Mucosa of stomach (tissue), 1 donor: ENCODE data around the gene TMEM37.

Experiments
- H3K27me3 ChIP-seq: one replicate; pipeline ENCODE4 v1.7.0; 2013; ENCODE audit warnings: mild to moderate bottlenecking, low read length; ENCODE audit not compliant: control insufficient read depth, insufficient read depth
- H3K36me3 ChIP-seq: one replicate; pipeline ENCODE4 v1.7.0; 2013; ENCODE audit warnings: low read length; ENCODE audit not compliant: control insufficient read depth, insufficient read depth
- H3K4me1 ChIP-seq: one replicate; pipeline ENCODE4 v1.7.0; 2013; ENCODE audit warnings: mild to moderate bottlenecking, low read length; ENCODE audit not compliant: control insufficient read depth, insufficient read depth
- H3K4me3 ChIP-seq: one replicate; pipeline ENCODE4 v1.7.0; 2013; ENCODE audit warnings: low read length
- H3K9ac ChIP-seq: one replicate; pipeline ENCODE4 v1.7.0; 2013; ENCODE audit warnings: mild to moderate bottlenecking, low read length, moderate library complexity
- H3K9me3 ChIP-seq: one replicate; pipeline ENCODE4 v1.7.0; 2013; ENCODE audit warnings: mild to moderate bottlenecking, low read length, moderate library complexity; ENCODE audit not compliant: control insufficient read depth
- donor health status: Pancreatic carcinoma.

TMEM37 gene

DNA sequence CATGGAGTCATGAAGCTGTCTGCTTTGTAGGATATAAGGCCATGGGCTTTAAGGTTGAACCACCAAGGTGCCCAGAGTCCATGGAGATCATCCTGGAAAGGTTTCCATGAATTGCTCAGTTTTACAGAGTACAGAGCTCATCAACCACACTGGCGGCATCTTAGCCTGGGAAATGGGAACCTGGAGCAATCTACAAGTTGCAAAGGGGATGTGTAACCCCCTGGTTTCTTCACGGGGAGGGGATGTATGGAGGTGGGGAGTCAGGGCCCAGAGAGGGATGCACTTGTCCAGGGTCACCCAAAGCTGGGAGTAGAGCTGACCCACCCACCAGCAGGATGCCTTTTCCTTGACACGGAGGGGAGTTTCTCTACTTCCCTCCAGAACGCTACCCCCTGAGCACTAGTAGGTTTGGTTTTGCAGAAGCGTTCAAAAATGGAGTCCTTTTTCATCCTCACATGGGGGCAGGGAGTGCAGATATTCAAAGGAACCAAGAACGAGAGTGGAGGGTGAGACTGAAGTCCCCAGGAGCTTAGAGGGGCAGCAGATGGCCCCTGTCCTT lies 7.2 kb downstream of the TMEM37 start:
- Histone ChIP-seq H3K27me3 (no peaks in the 10 kb centered on the region), H3K4me1 (peaks cover 35% of the 10 kb centered on the region), H3K36me3 (no peaks in the 10 kb centered on the region), H3K4me3 (no peak overlapping the region), H3K9me3 (no peaks in the 10 kb centered on the region), H3K9ac (no peak overlapping the region)

DNA sequence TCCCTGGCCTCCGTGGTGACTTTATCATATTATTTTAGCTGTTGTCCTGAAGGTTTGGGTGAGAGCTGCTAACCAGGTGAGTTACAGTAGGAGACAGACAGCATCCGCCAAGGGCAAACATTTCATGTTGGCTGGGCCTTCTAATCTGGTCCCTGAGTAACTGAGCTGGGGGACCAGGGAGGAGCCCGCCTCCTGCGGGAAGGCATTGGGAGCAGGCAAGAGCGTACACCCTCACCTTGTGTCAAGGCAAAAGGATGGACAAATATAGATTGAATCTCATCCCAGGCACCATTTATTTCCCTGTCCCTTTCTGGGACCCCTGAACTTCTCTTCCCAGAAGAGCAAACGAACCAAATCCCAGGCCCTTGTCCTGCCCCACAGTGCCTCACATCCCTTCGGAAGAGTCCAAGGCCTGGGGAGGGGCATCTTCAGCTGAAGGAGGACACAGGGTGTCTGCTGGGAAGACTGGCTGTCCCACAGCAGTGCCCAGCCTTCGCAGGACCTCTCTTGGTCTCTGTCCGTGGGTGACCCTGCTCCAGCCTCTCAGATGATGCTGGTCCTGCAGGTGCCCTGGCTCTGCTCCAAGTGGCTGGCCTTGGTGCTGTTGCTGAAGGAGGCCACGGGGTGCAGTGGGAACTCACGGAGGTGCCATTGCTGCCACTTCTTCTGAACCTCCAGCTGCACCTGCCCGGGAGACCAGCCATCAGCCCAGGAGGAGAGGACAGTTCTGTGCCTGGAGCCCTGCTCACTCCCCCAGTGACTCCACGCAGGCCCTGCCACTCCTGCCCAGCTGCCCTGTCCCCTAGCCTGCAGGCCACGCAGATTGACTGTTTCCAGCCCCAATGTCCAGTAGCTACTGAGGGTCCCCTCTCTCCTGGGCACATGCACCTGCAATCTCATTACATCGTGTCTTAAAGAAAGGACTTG lies 8.2 kb downstream of the TMEM37 start:
- no peak overlapping the region for H3K4me3 ChIP-seq
- H3K9me3 ChIP-seq = no peaks in the 10 kb centered on the region
- H3K36me3 ChIP-seq = no peaks in the 10 kb centered on the region
- no peak overlapping the region for H3K9ac ChIP-seq
- peaks cover 25% of the 10 kb centered on the region for H3K4me1 ChIP-seq
- H3K27me3 ChIP-seq = no peaks in the 10 kb centered on the region

GRCh38 chr2:119440501-119440870 lies 8.8 kb downstream of the TMEM37 start:
- Histone ChIP-seq H3K9ac (no peak overlapping the region), H3K27me3 (no peaks in the 10 kb centered on the region), H3K4me3 (no peak overlapping the region), H3K36me3 (no peaks in the 10 kb centered on the region), H3K9me3 (no peaks in the 10 kb centered on the region), H3K4me1 (peaks cover 20% of the 10 kb centered on the region)

GRCh38 chr2:119440873-119441272 lies 9.2 kb downstream of the TMEM37 start:
- no peaks in the 10 kb centered on the region for H3K27me3 ChIP-seq
- no peak overlapping the region for H3K9ac ChIP-seq
- H3K9me3 ChIP-seq = no peaks in the 10 kb centered on the region
- no peak overlapping the region for H3K4me3 ChIP-seq
- peaks cover 16% of the 10 kb centered on the region for H3K4me1 ChIP-seq
- H3K36me3 ChIP-seq = no peaks in the 10 kb centered on the region

DNA sequence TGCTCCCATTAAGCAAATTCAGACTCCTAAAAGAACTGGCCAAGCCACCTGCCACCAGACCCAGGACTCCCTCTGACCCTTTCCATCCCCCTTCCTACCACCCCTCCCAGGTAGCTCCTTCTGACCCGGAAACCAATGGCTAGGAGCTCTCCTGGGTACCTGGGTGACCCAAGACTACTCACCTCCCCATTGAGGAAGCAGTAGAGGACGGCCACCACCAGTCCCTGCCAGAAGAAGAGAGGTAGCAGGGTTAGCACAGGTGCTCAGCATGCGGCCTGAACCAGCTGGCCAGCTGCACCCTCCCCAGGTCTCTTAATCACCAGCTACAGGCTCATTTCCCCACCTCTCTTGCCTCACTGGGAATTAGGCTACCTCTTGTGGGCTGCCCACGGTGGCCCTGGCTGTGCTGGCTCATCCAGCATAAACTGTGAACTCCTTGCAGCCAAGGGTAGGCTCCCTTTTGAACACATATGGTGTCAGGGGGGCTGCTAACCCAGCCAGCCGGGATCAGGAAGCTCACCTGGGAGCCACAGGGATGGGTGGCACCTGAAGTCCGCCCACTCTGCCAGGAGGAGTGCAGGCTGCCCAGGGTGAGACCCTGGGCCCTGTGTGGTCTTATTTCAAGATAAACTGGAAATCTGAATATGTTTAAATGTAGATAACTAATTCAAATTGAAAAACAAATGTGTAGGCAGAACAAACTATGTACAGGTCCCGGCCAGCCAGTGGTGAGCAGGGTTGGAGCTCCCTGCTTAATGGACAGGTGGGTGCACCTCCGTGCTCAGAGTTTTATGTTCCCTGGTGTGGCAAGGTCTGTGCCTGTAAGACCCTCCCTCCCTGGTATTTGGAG lies 9.9 kb downstream of the TMEM37 start:
- Histone ChIP-seq H3K9ac (no peak overlapping the region), H3K4me1 (peaks cover 16% of the 10 kb centered on the region), H3K36me3 (no peaks in the 10 kb centered on the region), H3K9me3 (no peaks in the 10 kb centered on the region), H3K4me3 (no peak overlapping the region), H3K27me3 (no peaks in the 10 kb centered on the region)

DNA sequence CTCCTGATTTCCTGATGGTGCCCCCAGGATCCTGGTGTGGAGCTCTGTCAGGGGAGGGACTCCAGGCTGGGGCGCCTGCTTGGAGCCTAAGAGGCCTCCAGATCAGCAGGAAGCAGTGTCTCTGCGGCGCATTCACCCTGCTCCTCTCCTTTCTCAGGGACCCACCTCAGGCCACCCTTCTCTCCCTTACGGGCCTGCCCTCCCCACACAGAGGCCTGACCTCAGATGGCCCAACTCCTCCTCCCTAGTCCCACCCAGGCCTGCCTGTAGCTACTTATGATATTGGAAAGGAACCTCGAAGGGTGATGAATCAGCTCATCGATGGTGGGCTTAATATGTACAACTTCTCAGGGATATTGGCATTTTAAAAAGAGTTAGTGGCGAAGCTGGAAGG lies 10.6 kb downstream of the TMEM37 start:
- no peaks in the 10 kb centered on the region for H3K36me3 ChIP-seq
- no peaks in the 10 kb centered on the region for H3K9me3 ChIP-seq
- no peak overlapping the region for H3K9ac ChIP-seq
- H3K27me3 ChIP-seq = no peaks in the 10 kb centered on the region
- peaks cover 16% of the 10 kb centered on the region for H3K4me1 ChIP-seq
- no peak overlapping the region for H3K4me3 ChIP-seq

GRCh38 chr2:119442850-119443249 lies 11.2 kb downstream of the TMEM37 start:
- Histone ChIP-seq H3K9ac (no peak overlapping the region), H3K36me3 (no peaks in the 10 kb centered on the region), H3K4me1 (peaks cover 16% of the 10 kb centered on the region), H3K4me3 (no peak overlapping the region), H3K27me3 (no peaks in the 10 kb centered on the region), H3K9me3 (no peaks in the 10 kb centered on the region)

- H3K36me3 ChIP-seq = no peaks in the 10 kb centered on the region
- H3K4me1 ChIP-seq = peaks cover 10% of the 10 kb centered on the region
- no peak overlapping the region for H3K9ac ChIP-seq
- H3K9me3 ChIP-seq = no peaks in the 10 kb centered on the region
- H3K27me3 ChIP-seq = no peaks in the 10 kb centered on the region
- no peak overlapping the region for H3K4me3 ChIP-seq
These were observed 14.4 kb downstream of the TMEM37 start for GRCh38 chr2:119446037-119446436.

GRCh38 chr2:119448427-119449141 lies 16.9 kb downstream of the TMEM37 start:
- no peak overlapping the region for H3K9ac ChIP-seq
- H3K4me3 ChIP-seq = no peak overlapping the region
- H3K9me3 ChIP-seq = no peaks in the 10 kb centered on the region
- no peaks in the 10 kb centered on the region for H3K4me1 ChIP-seq
- peaks cover 5% of the 10 kb centered on the region for H3K27me3 ChIP-seq
- H3K36me3 ChIP-seq = no peaks in the 10 kb centered on the region

GRCh38 chr2:119449521-119449920 lies 17.9 kb downstream of the TMEM37 start:
- Histone ChIP-seq H3K27me3 (peaks cover 5% of the 10 kb centered on the region), H3K9me3 (no peaks in the 10 kb centered on the region), H3K4me3 (no peak overlapping the region), H3K36me3 (no peaks in the 10 kb centered on the region), H3K9ac (no peak overlapping the region), H3K4me1 (no peaks in the 10 kb centered on the region)

DNA sequence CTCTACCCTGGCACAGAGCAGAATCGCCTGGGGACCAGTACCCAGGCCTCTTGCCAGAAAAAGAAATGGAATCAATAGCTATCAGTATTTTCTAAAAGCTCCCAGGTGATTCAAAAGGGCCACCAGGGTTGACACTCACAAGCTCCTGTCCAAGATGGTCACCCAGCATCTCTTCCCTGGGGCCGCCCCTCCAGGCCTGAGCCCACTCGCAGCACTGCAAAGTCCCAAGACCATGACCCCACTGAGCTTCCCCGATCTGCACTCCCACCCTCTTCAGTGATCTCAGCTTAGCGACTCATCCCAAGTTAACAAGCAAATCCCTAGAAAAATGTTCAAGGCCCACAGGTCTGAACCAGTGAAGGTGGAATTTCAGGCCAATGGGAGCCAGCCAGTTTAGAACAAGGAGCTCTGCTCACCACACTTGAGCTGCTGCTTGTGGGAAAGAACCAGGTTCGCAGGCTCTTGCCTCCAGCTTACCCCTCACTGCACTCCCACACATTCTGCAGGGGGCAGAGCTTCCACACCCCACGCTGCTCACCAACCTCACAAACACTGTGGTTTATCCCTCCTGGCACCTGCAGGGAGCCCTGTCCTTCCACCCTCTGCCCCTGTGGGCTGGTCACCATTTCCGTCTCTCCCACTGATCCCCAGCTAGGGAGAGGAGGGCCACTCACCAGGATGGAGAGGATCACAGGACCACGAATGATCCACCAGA lies 19.8 kb downstream of the TMEM37 start:
- no peak overlapping the region for H3K9ac ChIP-seq
- no peak overlapping the region for H3K4me3 ChIP-seq
- no peaks in the 10 kb centered on the region for H3K36me3 ChIP-seq
- H3K27me3 ChIP-seq = peaks cover 5% of the 10 kb centered on the region
- no peaks in the 10 kb centered on the region for H3K9me3 ChIP-seq
- no peaks in the 10 kb centered on the region for H3K4me1 ChIP-seq
